GM18499 (cell line): Measurements from ENCODE around the gene ASB2.

Source experiments
- ATAC-seq: cut with Tn5 transposase; IDR thresholded peaks from one replicate; pipeline ENCODE4 v1.9.1; 2021; ENCODE audit warnings: moderate number of reproducible peaks; ENCODE audit not compliant: insufficient read depth, unreplicated experiment

ASB2 gene

DNA sequence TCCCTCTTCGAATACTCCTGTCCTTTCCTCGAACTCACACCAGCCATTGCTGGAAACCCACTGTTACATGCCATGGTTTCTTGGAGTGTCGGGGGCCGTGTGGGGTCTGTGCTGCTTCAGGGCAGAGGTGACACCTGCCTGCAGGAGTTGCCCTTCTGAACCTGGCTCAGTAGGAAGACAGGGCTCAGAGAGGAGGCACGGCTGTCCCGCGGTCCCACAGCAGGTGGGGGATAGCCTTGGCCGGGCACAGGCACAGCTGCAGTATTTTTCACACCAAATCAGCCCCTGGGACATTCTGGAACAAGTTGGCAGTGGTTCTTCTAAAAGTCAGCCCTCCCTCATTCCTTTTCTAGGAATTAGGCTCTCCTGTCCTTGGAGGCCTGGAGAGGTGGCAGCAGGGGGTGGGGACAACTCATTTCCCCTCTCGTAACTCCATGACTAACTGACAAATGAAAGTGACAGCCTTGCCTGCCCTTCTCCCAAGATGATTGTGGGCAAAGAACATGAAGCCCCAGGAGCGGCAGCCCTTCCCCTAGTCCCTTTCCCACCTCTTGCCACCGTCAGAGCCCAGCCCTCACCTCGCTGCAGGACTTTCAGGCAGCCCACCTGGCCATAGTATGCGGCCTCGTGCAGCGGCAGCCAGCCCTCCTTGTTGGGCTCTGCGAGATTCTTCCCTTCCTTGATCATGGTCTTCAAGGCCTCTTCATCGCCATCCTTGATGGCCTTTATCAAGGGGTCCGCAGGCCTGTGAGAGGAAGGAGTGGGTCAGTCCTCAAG is 22.4 kb downstream of the ASB2 start:
- no peak for ATAC-seq

DNA sequence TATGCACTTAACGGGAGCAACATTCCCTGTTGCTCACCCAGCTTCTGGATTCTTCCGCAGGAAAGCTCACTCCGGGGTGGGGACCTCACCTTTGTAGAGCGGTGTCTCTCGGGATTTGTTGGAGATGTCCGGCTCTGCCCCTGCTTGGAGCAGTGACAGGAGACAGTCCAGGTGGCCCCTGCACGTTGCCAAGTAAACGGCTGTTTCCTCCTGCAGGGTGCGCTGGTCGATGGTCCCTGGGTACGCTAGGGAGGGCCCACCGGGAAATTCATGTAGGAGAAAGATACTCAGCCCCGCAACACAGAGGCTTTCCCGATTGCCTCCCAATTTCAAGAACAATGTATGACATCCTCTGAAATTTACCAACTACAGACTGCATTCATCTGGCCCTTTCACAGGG is 23.1 kb downstream of the ASB2 start:
- ATAC-seq = no peak

DNA sequence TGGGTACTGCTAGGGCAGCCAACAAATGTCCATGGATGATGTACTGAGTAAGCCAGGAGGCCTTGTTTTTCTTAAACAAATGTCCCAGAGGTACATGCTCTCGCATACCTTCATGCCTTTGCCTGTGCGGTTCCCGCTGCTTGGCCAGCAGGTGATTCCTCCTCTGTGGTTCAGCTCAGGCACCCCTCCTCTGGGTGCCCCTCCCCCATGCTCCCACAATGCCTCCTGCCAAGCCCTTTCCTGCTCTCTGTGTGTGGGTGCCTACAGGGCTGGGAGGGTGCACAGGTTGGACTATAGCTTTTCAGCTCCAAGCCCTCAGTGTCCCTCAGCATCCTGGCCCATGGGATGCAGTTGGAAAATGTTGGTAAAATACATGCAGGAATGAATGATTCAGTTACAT is 23.5 kb downstream of the ASB2 start:
- no peak for ATAC-seq

DNA sequence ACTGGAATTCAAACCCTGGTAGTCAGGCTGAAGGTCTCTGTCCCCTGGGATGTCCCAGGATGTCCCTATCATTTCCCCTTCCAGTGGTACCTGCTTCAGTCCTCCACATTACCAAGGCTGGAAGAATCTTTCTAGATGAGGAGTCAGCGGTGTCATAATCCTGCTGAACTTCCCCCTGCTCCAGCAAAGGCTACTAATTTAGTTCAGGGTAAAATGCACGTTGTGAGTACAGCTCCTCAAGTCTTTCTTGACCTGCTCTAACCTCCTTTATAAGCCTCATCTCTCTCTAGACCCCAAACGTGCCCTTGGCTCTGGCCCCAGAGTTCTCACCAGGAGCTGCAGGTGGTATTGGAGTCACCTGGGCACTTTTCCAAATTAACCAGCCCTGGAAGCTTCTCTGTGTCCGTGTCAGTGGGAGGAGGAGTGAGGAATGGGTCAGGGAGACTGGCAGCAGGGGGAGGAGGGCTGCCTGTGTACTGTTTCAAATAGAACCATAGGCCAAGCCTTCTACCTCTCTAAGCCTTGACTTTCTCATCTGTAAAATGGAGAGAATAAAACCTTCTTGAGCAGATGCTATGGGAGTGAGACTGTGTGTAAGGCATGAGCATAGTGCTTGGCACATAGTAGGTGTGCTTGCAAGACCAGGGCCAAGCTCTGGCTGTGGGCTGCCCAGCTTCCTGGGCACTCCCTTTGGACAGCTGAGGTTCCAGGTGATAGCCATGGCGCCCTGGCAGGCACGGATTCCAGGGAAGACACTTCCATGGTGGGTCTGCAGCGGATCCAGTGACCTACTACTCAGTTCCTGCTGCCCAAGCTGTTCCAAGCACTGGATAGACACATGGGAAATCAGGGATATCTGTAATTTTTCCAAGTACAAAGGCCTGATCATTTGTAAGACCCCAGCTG is 24.5 kb downstream of the ASB2 start:
- ATAC-seq = no peak

DNA sequence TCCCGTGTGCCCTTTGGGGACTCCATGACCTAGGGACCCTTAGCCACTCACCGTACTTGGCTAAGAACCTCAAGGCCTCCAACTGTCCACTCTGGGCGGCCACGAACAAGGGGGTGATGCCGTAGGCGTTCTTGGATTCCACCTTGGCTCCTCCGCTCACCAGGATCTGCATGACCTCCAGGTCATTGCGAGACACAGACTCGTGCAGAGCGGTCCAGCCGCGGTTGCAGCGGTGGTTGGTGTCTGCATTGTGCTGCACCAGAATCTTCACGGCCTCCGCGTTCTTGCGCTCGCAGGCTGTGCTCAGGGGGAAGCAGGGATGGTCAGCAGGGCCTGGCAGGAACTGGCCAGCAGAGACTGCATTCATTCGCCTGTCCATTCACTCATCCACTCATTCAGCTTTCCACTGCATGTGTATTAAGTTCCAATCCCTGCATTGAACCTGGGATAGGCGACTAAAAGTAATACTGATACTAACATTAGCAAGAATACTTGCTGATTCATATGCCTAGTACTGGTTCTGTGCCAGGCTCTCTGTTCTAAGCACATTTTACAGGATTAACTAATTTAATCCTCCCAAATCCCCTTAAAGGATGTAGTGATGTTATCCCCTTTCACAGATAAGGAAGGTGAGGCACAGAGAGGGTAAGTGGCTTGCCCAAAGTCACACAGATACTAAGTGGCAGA is 25.3 kb downstream of the ASB2 start:
- no peak for ATAC-seq

- no peak for ATAC-seq
Measured at GRCh38 chr14:93949511-93950075, 26.8 kb downstream of the ASB2 start.

- ATAC-seq = no peak
Measured at GRCh38 chr14:93947282-93947681, 29.1 kb downstream of the ASB2 start.

- ATAC-seq = no peak
Measured at GRCh38 chr14:93946541-93947090, 29.8 kb downstream of the ASB2 start.

DNA sequence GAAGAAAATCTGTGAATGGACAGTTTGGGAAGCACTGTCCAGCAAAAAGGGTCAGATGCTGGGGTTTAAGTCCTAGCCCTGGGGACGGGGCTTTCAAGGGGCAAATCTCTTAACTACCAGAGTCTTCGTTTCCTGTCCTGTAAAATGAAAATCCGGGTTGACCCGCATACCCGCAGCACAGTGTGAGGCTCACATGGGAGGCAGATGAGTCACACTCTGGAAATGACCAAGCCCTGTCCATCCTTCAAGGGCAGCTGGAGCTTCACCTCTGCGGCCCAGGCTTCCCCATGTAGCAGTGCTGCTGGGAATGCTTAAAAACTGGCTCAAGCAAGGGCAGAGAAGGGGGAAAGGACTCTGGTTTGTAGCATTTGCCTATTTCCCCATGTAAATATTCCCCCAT is 30.3 kb downstream of the ASB2 start:
- ATAC-seq = no peak

DNA sequence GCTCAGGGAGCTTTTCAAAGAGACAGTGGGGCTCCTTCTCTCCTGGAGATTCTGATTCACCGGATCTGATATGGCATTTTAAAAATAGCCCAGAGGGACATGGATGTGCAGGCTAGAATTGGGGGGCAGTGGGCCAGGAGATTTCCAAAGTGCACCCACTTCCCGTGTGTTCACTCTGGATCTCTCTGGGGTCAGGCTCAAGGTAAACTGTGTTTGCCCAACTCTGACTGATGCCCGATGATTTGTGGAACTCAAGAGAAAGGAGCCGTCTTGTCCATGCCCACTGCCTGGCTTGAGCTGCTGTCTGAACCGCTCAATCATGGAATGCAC is 31.3 kb downstream of the ASB2 start:
- ATAC-seq = no peak

DNA sequence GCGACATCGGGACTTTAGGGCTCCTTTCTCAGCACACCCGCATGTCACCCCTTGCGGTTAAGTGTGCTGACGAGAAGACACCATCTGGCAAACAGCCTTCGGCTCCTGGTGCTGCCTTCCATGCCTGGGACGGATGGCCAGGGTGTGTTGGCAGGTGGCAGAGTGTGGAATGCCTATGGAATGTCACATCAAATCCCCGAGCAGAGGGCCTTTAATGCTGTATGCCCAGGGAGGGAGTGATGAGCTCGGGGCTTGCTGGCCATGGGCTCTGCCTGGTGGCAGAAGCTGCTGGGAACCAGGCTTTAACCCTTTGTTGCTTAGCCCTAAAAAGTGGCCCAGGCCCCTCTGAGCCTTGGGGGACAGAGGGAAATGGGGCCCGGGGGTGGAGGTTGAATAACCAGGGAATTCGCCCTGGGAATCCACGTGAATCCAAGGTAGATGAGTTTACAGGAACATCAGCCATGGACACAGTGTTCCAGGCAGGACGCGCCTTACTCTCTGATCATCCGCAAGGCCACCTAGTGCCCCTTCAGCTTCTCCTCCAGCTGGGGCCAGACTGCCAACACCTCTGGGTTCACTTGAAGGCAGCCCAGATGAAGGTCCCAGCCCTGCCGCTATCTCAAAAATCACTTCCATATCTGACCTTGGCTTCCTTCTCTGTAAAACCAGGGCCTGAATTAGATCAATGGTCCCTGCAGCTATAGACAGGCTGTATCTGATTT is 31.9 kb downstream of the ASB2 start:
- ATAC-seq = no peak

DNA sequence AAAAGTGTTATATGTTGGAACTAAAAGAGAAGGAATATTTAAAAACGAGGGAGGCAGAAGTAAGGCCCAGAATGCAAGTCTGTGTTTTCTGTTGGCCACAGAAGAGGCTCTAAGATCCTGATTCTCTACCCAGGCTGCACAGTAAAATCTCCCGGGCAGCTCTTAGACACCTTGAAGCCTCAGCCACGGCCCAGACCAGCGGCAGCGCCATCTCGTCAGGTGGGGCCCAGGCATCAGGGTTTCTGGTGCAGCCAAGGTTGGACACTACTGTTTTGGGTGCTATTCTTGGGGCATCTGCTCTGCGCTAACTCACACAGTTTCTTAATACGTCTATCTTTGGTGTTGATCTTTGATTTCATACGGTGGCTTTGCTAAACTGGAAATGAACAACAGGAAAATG is 32.4 kb downstream of the ASB2 start:
- ATAC-seq = no peak

DNA sequence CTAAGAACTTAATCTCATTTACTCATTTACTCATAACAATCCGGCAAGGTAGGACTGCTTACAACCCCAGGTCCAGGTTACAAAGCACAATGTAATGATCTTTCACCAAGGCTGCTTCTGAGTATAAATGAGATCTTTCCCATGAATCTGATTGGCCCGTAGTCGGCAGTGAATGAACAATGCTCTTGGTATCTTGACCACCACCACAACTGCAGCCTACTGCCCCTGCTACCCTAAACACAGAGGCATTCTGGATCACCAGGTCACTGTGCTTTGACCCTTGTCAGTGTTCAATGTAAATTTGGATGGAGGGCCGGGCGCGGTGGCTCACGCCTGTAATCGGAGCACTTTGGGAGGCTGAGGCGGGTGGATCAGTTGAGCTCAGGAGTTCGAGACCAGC is 33.3 kb downstream of the ASB2 start:
- no peak for ATAC-seq

- ATAC-seq = no peak
Measured at GRCh38 chr14:93941293-93941910, 35.0 kb downstream of the ASB2 start.

DNA sequence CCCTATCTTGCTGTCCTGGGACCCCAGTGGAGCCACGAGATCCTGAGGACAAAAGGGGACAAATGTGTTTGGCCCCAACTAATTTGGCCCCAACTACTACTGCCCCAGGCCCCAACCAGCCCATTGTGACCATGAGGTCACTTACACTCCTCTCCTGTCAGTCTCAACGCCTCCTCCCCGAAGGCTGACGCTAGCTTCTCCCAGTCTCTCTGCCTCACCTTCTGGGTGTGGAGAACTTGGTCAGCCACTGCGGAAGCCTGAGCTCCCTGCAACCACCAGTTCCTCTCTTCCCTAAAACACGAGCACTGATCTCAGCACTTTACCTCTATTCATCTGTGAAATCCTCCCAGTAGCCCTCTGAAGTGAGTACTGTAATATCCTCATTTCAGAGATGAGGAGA is 35.9 kb downstream of the ASB2 start:
- ATAC-seq = no peak

DNA sequence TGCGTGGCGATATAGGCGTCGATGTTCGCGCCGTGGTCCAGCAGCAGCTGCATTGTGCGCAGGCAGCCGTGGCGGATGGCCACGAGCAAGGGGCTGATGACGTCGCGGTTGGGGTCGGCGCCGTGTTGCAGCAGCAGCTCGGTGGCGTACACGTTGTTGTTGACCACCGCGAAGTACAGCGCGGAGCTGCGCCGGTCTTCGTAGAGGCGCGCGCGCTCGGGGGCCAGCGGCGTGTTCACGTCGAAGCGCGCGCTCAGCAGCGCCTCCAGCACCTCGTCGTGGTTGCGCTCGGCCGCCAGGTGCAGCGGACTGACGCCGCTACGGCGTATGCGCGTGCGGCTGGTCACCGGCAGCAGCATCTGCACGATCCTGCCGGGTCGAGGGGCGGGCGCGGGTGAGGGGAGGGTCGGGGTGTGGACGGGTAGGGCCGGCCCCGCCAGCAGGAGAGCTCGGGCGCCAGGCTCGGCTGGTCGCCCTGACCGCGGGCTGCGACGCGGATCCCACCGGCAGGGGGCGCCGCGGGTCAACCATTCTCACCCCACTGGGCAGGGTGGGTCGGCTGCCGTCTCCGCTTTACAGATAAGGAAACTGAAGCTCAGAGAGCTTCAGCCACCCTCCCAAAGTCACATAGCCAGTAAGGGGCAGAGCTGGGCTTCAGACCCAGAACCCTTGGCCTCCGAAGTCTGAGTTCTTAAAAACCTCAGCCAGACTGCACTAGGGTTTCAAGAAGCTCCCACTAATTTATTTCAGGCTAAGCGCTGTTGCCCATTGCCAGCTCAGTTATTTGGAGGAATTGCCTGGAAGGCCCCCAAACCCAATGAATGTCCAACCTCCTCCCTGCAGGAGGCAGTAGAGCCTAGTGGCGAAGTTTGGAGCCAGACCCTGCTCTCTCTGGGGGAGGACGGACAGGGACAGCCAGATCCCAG is 36.8 kb downstream of the ASB2 start:
- peak; percentile 80 for ATAC-seq

GRCh38 chr14:93938751-93939303 is 37.5 kb downstream of the ASB2 start:
- no peak for ATAC-seq

- ATAC-seq = no peak
Measured at GRCh38 chr14:93937519-93937918, 38.9 kb downstream of the ASB2 start.
